HEK293 (cell line): ENCODE measurements around the gene MYO3A.

Experiments used
- CTCF ChIA-PET: fragments of 350-600 bp; formaldehyde crosslinking; extraction: SDS; loops from one replicate; lab custom pipeline; 2021; ENCODE audit warnings: antibody characterized with exemption; lab: Yijun Ruan, JAX
- POLR2A ChIA-PET: fragments of 300-600 bp; formaldehyde crosslinking; extraction: SDS; loops from one replicate; lab custom pipeline; 2020; ENCODE audit warnings: antibody characterized with exemption, inconsistent platforms; lab: Yijun Ruan, JAX
- H3K27ac ChIP-seq: fragments of 200-500 bp; sonication (Bioruptor generic); 2 replicates; pipeline ENCODE4 v1.5.1; 2014; ENCODE audit warnings: low read depth, low read length, control low read depth, inconsistent platforms; ENCODE audit errors: extremely low read depth
- H3K36me3 ChIP-seq, 2 experiments: fragments of 200-500 bp in 1 of 2; sonication (Bioruptor generic) in 1 of 2; 1 replicate in 1 of 2; 2 replicates in 1 of 2; pipeline ENCODE4 v1.5.1; 2014 to 2017; ENCODE audit warnings: inconsistent platforms in 2 of 2, low read length in 2 of 2; ENCODE audit not compliant: control insufficient read depth in 2 of 2, insufficient read depth in 1 of 2
- H3K4me1 ChIP-seq: fragments of 200-500 bp; sonication (Bioruptor generic); 2 replicates; pipeline ENCODE4 v1.5.1; 2014; ENCODE audit warnings: mild to moderate bottlenecking, low read length, inconsistent platforms; ENCODE audit not compliant: control insufficient read depth, insufficient read depth
- H3K4me3 ChIP-seq: 2 replicates; pipeline ENCODE4 v1.5.1; 2011; ENCODE audit warnings: low read depth, mild to moderate bottlenecking, control low read depth, low read length, moderate library complexity
- H3K9me3 ChIP-seq: fragments of 200-500 bp; sonication (Bioruptor generic); 2 replicates; pipeline ENCODE4 v1.5.1; 2014; ENCODE audit warnings: low read depth, low read length, inconsistent platforms; ENCODE audit not compliant: control insufficient read depth, insufficient read depth
- KLF10 ChIP-seq: fragments of 450-650 bp; IDR thresholded peaks from 2 replicates; pipeline ENCODE4 v1.5.1; 2018; ENCODE audit warnings: missing biosample characterization, mild to moderate bottlenecking, missing genetic modification characterization
- KLF8 ChIP-seq: fragments of 450-650 bp; formaldehyde crosslinking; IDR thresholded peaks from 2 replicates; pipeline ENCODE4 v1.5.1; 2016; ENCODE audit warnings: missing biosample characterization, missing genetic modification characterization
- MZF1 ChIP-seq: fragments of 450-650 bp; formaldehyde crosslinking; IDR thresholded peaks from 2 replicates; pipeline ENCODE4 v1.5.1; 2017; ENCODE audit warnings: missing biosample characterization, missing genetic modification characterization, borderline replicate concordance
- OSR2 ChIP-seq: fragments of 450-650 bp; formaldehyde crosslinking; IDR thresholded peaks from 2 replicates; pipeline ENCODE4 v1.5.1; 2016; ENCODE audit warnings: missing biosample characterization, missing genetic modification characterization
- SCRT2 ChIP-seq: fragments of 450-650 bp; formaldehyde crosslinking; IDR thresholded peaks from 2 replicates; pipeline ENCODE4 v1.5.1; 2016; ENCODE audit warnings: missing biosample characterization, missing genetic modification characterization
- SP3 ChIP-seq: fragments of 450-650 bp; formaldehyde crosslinking; IDR thresholded peaks from 2 replicates; pipeline ENCODE4 v1.5.1; 2016; ENCODE audit warnings: missing biosample characterization, missing genetic modification characterization
- WT1 ChIP-seq: fragments of 450-650 bp; formaldehyde crosslinking; IDR thresholded peaks from 2 replicates; pipeline ENCODE4 v1.5.1; 2016; ENCODE audit warnings: missing biosample characterization, missing genetic modification characterization
- ZBTB20 ChIP-seq: fragments of 450-650 bp; formaldehyde crosslinking; IDR thresholded peaks from 2 replicates; pipeline ENCODE4 v1.5.1; 2016; ENCODE audit warnings: missing biosample characterization, missing genetic modification characterization
- ZFHX2 ChIP-seq: fragments of 450-650 bp; formaldehyde crosslinking; conservative IDR thresholded peaks from 2 replicates; pipeline ENCODE4 v1.5.1; 2016; ENCODE audit warnings: missing biosample characterization, missing genetic modification characterization
- ZFP3 ChIP-seq: fragments of 450-650 bp; formaldehyde crosslinking; IDR thresholded peaks from 2 replicates; pipeline ENCODE4 v1.5.1; 2016; ENCODE audit warnings: low read depth, missing biosample characterization, missing genetic modification characterization
- ZIC2 ChIP-seq: fragments of 450-650 bp; formaldehyde crosslinking; IDR thresholded peaks from 2 replicates; pipeline ENCODE4 v1.5.1; 2016; ENCODE audit warnings: missing biosample characterization, missing genetic modification characterization
- ZNF121 ChIP-seq: fragments of 450-650 bp; formaldehyde crosslinking; IDR thresholded peaks from 2 replicates; pipeline ENCODE4 v1.5.1; 2016; ENCODE audit warnings: missing biosample characterization, missing genetic modification characterization
- ZNF132 ChIP-seq: fragments of 450-650 bp; formaldehyde crosslinking; IDR thresholded peaks from 2 replicates; pipeline ENCODE4 v1.5.1; 2017; ENCODE audit warnings: missing biosample characterization, missing genetic modification characterization, borderline replicate concordance
- ZNF19 ChIP-seq: fragments of 450-650 bp; formaldehyde crosslinking; IDR thresholded peaks from 2 replicates; pipeline ENCODE4; 2016; ENCODE audit warnings: missing biosample characterization, missing genetic modification characterization, low read depth
- ZNF26 ChIP-seq: fragments of 450-650 bp; formaldehyde crosslinking; IDR thresholded peaks from 2 replicates; pipeline ENCODE4 v1.5.1; 2016; ENCODE audit warnings: missing biosample characterization, missing genetic modification characterization
- ZNF280D ChIP-seq: fragments of 450-650 bp; formaldehyde crosslinking; IDR thresholded peaks from 2 replicates; pipeline ENCODE4 v1.5.1; 2016; ENCODE audit warnings: missing biosample characterization, missing genetic modification characterization
- ZNF324 ChIP-seq: fragments of 450-650 bp; formaldehyde crosslinking; IDR thresholded peaks from 2 replicates; pipeline ENCODE4 v1.5.1; 2016; ENCODE audit warnings: missing biosample characterization, missing genetic modification characterization
- ZNF521 ChIP-seq: fragments of 450-650 bp; formaldehyde crosslinking; IDR thresholded peaks from 2 replicates; pipeline ENCODE4 v1.5.1; 2017; ENCODE audit warnings: missing biosample characterization, mild to moderate bottlenecking, missing genetic modification characterization
- ZNF585B ChIP-seq: fragments of 450-650 bp; formaldehyde crosslinking; IDR thresholded peaks from 2 replicates; pipeline ENCODE4 v1.5.1; 2016; ENCODE audit warnings: missing biosample characterization, missing genetic modification characterization
- ZNF624 ChIP-seq: fragments of 450-650 bp; formaldehyde crosslinking; IDR thresholded peaks from 2 replicates; pipeline ENCODE4 v1.5.1; 2017; ENCODE audit warnings: missing biosample characterization, missing genetic modification characterization
- ZNF747 ChIP-seq: fragments of 450-650 bp; formaldehyde crosslinking; IDR thresholded peaks from 2 replicates; pipeline ENCODE4 v1.5.1; 2016; ENCODE audit warnings: missing biosample characterization, missing genetic modification characterization
- ZNF785 ChIP-seq: fragments of 450-650 bp; formaldehyde crosslinking; IDR thresholded peaks from 2 replicates; pipeline ENCODE4 v1.5.1; 2016; ENCODE audit warnings: missing biosample characterization, missing genetic modification characterization
- ZSCAN30 ChIP-seq: fragments of 450-650 bp; IDR thresholded peaks from 2 replicates; pipeline ENCODE4 v1.5.1; 2018; ENCODE audit warnings: missing biosample characterization, mild to moderate bottlenecking, missing genetic modification characterization, moderate library complexity
- ZSCAN5A ChIP-seq: fragments of 450-650 bp; formaldehyde crosslinking; IDR thresholded peaks from 2 replicates; pipeline ENCODE4 v1.5.1; 2016; ENCODE audit warnings: missing biosample characterization, missing genetic modification characterization

Gene MYO3A

GRCh38 chr10:25902002-25902401 is 32.0 kb upstream of the MYO3A start:
- H3K4me3 ChIP-seq, result no peak overlapping the region
- no peaks in the 10 kb centered on the region for H3K9me3 ChIP-seq
- TF ChIP-seq OSR2 (tag by site-specific recombination), result no peak
- no peak for TF ChIP-seq ZNF521 (tag by site-specific recombination)
- TF ChIP-seq SCRT2 (tag by site-specific recombination), result no peak
- no peak for TF ChIP-seq ZNF785 (tag by site-specific recombination)
- TF ChIP-seq MZF1, result no peak
- TF ChIP-seq ZBTB20 (tag by site-specific recombination), result no peak
- TF ChIP-seq ZNF324 (tag by site-specific recombination), result no peak
- TF ChIP-seq ZNF132 (tag by site-specific recombination), result no peak
- TF ChIP-seq ZNF624 (tag by site-specific recombination), result no peak
- no peak for TF ChIP-seq KLF8
- TF ChIP-seq ZNF19, result no peak
- no peak for TF ChIP-seq ZFP3 (tag by site-specific recombination)
- TF ChIP-seq ZSCAN30 (tag by site-specific recombination), result no peak
- no peak for TF ChIP-seq ZIC2
- no peaks in the 10 kb centered on the region for H3K36me3 ChIP-seq
- no peaks in the 10 kb centered on the region for H3K4me1 ChIP-seq
- no peak overlapping the region for H3K27ac ChIP-seq
- ChIA-PET CTCF (no interaction called here), POLR2A (no interaction called here)

GRCh38 chr10:25907261-25907660 is 26.8 kb upstream of the MYO3A start:
- H3K27ac ChIP-seq, result no peak overlapping the region
- H3K9me3 ChIP-seq, result no peaks in the 10 kb centered on the region
- ChIA-PET POLR2A (no interaction called here), CTCF (no interaction called here)
- no peaks in the 10 kb centered on the region for H3K4me1 ChIP-seq
- no peak overlapping the region for H3K4me3 ChIP-seq
- no peak for TF ChIP-seq ZFHX2 (tag by site-specific recombination)
- TF ChIP-seq ZNF747 (tag by site-specific recombination), result no peak
- no peak for TF ChIP-seq SP3
- TF ChIP-seq ZSCAN5A (tag by site-specific recombination), result no peak
- TF ChIP-seq KLF10 (tag by site-specific recombination), result no peak
- TF ChIP-seq ZNF26 (tag by site-specific recombination), result no peak
- no peak for TF ChIP-seq ZNF121 (tag by site-specific recombination)
- TF ChIP-seq WT1, result no peak
- no peak for TF ChIP-seq ZNF585B (tag by site-specific recombination)
- no peak for TF ChIP-seq ZNF280D (tag by site-specific recombination)
- no peaks in the 10 kb centered on the region for H3K36me3 ChIP-seq
